22Rv1 (cell line): ENCODE measurements around the gene DENND1A.

Experiments used
- ZFX ChIP-seq: fragments of 450-650 bp; IDR thresholded peaks from 2 replicates; pipeline ENCODE4 v1.6.1; 2017; ENCODE audit warnings: antibody characterized with exemption, borderline replicate concordance
- TF ChIP-seq, protein P1 (sequence below): fragments of 450-650 bp; IDR thresholded peaks from 2 replicates; pipeline ENCODE4 v1.5.1; 2017; ENCODE audit warnings: mild to moderate bottlenecking

DNA sequence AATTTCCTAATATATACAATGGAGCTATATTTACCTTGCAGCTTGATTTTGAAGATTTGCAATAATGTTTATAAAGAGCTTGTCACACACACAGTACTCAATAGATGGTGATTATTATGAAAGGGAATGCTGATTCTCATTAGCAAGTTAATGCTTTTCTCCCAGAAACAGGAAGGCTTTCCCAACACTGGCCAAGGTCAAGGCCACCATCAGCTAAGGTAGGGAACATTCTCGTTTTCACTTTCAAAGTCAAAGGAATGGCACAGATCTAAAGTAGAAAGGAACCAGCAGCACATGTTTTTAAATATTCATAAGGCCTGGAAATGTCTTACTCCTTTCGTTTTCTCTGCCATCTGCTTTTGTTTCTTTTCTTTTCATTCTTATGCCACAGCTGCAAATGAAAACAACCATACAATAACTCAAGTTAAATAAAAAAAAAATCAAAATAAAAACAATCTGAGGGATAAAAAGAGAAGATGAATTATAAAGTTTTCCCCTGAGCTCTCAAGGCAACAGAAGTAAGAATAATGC is 307.1 kb downstream of the DENND1A start:
- TF ChIP-seq, protein P1, sequence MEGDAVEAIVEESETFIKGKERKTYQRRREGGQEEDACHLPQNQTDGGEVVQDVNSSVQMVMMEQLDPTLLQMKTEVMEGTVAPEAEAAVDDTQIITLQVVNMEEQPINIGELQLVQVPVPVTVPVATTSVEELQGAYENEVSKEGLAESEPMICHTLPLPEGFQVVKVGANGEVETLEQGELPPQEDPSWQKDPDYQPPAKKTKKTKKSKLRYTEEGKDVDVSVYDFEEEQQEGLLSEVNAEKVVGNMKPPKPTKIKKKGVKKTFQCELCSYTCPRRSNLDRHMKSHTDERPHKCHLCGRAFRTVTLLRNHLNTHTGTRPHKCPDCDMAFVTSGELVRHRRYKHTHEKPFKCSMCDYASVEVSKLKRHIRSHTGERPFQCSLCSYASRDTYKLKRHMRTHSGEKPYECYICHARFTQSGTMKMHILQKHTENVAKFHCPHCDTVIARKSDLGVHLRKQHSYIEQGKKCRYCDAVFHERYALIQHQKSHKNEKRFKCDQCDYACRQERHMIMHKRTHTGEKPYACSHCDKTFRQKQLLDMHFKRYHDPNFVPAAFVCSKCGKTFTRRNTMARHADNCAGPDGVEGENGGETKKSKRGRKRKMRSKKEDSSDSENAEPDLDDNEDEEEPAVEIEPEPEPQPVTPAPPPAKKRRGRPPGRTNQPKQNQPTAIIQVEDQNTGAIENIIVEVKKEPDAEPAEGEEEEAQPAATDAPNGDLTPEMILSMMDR, result no peak
- TF ChIP-seq ZFX, result no peak
